HEK293T (cell line): ENCODE measurements around the gene KCNMA1.

ENCODE experiments used
- CTBP1 ChIP-seq: fragments of 450-650 bp; IDR thresholded peaks from 2 replicates; pipeline ENCODE4 v1.6.1; 2016; ENCODE audit warnings: borderline replicate concordance
- FOXA1 ChIP-seq: fragments of 450-650 bp; IDR thresholded peaks from 2 replicates; pipeline ENCODE4 v1.6.1; 2016; ENCODE audit warnings: mild to moderate bottlenecking
- FOXM1 ChIP-seq: fragments of 450-650 bp; IDR thresholded peaks from 2 replicates; pipeline ENCODE4 v1.6.1; 2017; ENCODE audit warnings: mild to moderate bottlenecking, borderline replicate concordance
- LEF1 ChIP-seq: fragments of 450-650 bp; IDR thresholded peaks from 2 replicates; pipeline ENCODE4 v1.6.1; 2017; ENCODE audit warnings: mild to moderate bottlenecking, borderline replicate concordance
- NFRKB ChIP-seq: fragments of 450-650 bp; IDR thresholded peaks from 2 replicates; pipeline ENCODE4 v1.6.1; 2016; ENCODE audit warnings: mild to moderate bottlenecking, moderate library complexity
- SP1 ChIP-seq: fragments of 450-650 bp; IDR thresholded peaks from 2 replicates; pipeline ENCODE4 v1.6.1; 2017
- SUZ12 ChIP-seq: fragments of 450-650 bp; IDR thresholded peaks from 2 replicates; pipeline ENCODE4 v1.6.1; 2016; ENCODE audit warnings: mild to moderate bottlenecking

DNA sequence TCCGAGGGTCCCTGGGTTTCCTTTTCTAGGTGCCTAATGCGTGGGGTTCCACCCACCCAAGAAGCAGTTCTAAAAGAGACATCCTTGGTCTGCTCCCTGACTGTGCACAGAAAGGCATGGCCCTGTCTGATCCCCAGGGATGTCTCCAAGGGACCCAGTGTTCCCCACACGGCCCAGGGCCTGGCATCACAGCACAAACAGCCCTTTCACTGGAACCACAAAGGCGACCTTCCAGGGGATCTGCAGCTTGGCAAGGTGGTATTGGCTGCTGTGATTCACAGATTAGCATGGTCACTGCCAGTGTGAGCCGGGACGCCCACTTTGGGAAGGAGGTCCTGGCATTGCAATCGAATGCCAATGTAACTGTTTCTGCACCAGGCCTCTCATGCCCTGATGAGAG, 6.4 kb downstream of the KCNMA1 start:
- TF ChIP-seq LEF1: no peak
- no peak for TF ChIP-seq CTBP1
- no peak for TF ChIP-seq NFRKB
- no peak for TF ChIP-seq SUZ12
- TF ChIP-seq FOXM1: no peak
- no peak for TF ChIP-seq FOXA1
- TF ChIP-seq SP1: no peak
